ENCODE measurements around the gene EPHB2. TPM values are rescaled to one million over a fixed set of nuclear protein-coding genes. Genes with fewer than 3 reads are reported as not detected.
A peak's percentile ranks its signal among the peaks of the same experiment; 100 is the strongest.

Gene EPHB2
- polyA plus RNA-seq, 2 of the 4 experiments (the other 2 are of a cell fraction) = 13.0 to 35.3 TPM

DNA sequence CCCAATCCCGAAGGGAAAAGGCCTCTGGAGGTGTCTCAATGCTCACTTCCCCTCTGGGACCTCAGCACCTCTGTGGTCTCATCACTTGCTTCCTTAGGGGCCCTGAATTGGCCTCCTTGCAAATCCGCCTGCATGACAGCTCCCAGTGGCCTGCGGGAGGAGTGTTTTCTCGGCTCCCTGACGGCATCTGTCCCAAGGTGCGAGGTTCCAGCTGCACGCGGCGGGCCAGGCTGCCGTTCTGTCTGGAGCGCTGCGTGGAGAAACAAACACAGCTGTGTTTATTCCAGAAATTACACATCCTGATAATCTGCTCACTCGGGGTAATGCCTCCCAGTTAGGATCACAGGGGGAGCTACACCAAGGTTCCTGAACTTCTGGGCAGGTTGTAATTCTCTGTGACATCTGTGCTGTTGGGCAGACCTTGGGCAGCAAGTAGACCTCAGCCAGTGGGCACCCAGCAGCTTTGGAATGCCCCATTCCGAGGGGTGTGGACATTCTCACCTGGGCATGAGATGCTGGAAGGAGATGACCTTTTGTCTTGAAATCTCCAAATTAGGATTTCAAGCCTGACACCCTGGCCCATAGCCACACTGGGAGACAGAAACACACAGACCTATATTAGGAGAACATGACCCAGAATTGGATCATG is 18.2 kb downstream of the EPHB2 start:
- Histone ChIP-seq H3K4me1 (peaks cover 2% of the 10 kb centered on the region; the same call in 1 of the 3 replicates), H3K4me3 (no peak overlapping the region), H3K27ac (peak overlapping the region in 1 of 2 experiments; percentile 13; a peak in 1 of 6 replicates), H3K4me2 (no peak overlapping the region), H3K9me3 (no peaks in the 10 kb centered on the region)
- FAIRE-seq (no peak), DNase-seq (ENCODE audit: low read depth in 1 of 2, low spot score in 1 of 2) (no peak), ATAC-seq (no peak; a peak in 1 of 6 replicates)
- ChIA-PET CTCF (interaction anchor here (1.2 to 6.2 kb wide), 3 partner anchors 13 to 25 kb away, joined by 3 to 37 read pairs (median 8); no protein-coding TSS in a partner anchor), POLR2A (no interaction called here)
- WGBS (ENCODE audit: missing lambda C conversion rate) = 90% methylated on average over 9 of the region's 14 CpGs
- TF ChIP-seq BHLHE40 (IDR thresholded peaks at IDR 0.05; ENCODE audit: low read depth, low read length) = no peak
- TF ChIP-seq HEYL (CRISPR knock-in tag; IDR thresholded peaks at IDR 0.05) = no peak
- TF ChIP-seq, protein P1, sequence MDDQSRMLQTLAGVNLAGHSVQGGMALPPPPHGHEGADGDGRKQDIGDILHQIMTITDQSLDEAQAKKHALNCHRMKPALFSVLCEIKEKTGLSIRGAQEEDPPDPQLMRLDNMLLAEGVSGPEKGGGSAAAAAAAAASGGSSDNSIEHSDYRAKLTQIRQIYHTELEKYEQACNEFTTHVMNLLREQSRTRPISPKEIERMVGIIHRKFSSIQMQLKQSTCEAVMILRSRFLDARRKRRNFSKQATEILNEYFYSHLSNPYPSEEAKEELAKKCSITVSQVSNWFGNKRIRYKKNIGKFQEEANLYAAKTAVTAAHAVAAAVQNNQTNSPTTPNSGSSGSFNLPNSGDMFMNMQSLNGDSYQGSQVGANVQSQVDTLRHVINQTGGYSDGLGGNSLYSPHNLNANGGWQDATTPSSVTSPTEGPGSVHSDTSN (IDR thresholded peaks at IDR 0.05) = no peak
- TF ChIP-seq CEBPB (IDR thresholded peaks at IDR 0.05) = no peak
- no peak for TF ChIP-seq PHF8 (IDR thresholded peaks at IDR 0.05; ENCODE audit: borderline replicate concordance, low read depth)
- TF ChIP-seq, protein P2, sequence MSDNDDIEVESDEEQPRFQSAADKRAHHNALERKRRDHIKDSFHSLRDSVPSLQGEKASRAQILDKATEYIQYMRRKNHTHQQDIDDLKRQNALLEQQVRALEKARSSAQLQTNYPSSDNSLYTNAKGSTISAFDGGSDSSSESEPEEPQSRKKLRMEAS (IDR thresholded peaks at IDR 0.05) = no peak
- TF ChIP-seq, protein P3, sequence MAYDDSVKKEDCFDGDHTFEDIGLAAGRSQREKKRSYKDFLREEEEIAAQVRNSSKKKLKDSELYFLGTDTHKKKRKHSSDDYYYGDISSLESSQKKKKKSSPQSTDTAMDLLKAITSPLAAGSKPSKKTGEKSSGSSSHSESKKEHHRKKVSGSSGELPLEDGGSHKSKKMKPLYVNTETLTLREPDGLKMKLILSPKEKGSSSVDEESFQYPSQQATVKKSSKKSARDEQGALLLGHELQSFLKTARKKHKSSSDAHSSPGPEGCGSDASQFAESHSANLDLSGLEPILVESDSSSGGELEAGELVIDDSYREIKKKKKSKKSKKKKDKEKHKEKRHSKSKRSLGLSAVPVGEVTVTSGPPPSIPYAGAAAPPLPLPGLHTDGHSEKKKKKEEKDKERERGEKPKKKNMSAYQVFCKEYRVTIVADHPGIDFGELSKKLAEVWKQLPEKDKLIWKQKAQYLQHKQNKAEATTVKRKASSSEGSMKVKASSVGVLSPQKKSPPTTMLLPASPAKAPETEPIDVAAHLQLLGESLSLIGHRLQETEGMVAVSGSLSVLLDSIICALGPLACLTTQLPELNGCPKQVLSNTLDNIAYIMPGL (CRISPR knock-in tag; IDR thresholded peaks at IDR 0.05; ENCODE audit: borderline replicate concordance) = no peak

DNA sequence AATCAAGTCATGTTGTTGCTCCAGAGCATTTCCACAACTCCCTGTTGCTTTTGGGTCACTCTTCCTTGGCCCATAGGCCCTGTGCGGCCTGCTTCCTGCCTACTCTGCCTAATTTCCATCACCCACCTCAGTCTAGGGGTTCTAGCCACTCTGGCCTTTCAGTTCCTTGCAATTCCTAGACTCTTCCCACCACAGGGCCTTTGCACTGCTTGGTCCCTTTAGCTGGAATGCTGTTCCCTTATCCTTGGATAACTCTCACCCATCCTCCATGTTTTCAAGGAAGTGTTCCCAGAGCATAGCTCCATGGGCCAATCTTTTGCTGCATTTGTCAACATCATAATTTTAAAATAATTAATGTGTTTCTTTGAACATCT is 18.7 kb downstream of the EPHB2 start:
- Histone ChIP-seq H3K27ac (no peak overlapping the region; a peak in 1 of 6 replicates), H3K4me1 (peaks cover 7% of the 10 kb centered on the region; the same call in 1 of the 3 replicates), H3K9me3 (no peaks in the 10 kb centered on the region), H3K4me2 (no peak overlapping the region), H3K4me3 (no peak overlapping the region)
- DNase-seq (ENCODE audit: low read depth in 1 of 2, low spot score in 1 of 2) (no peak), ATAC-seq (no peak), FAIRE-seq (no peak)
- ChIA-PET POLR2A (no interaction called here), CTCF (interaction anchor here (0.9 to 6.2 kb wide), 6 partner anchors 14 to 133 kb away, joined by 3 to 37 read pairs (median 4); no protein-coding TSS in a partner anchor)
- TF ChIP-seq, protein P4, sequence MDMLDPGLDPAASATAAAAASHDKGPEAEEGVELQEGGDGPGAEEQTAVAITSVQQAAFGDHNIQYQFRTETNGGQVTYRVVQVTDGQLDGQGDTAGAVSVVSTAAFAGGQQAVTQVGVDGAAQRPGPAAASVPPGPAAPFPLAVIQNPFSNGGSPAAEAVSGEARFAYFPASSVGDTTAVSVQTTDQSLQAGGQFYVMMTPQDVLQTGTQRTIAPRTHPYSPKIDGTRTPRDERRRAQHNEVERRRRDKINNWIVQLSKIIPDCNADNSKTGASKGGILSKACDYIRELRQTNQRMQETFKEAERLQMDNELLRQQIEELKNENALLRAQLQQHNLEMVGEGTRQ (IDR thresholded peaks at IDR 0.05) = no peak
- TF ChIP-seq SREBF2 (IDR thresholded peaks at IDR 0.05) = no peak
- WGBS (ENCODE audit: missing lambda C conversion rate) = 92% methylated on average over 1 of the region's 1 CpG

DNA sequence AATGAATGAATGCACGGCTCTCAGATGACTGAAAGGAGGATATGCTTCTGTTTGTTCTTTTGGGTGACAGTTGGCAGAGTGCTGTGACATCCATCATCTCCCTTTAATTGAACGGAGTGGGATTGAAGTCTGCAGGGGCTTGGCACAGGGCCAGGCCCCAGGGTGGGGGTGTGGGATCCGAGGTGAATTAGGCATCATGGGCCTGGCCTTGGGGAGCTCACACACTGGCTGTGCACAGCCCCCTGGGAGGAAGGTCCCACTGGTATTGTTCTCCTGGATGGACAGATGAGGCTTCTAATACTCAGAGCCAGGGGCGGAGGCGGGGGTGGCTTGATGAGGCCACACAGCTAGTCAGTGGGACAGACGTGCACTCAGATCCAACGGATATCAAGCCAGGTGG is 19.3 kb downstream of the EPHB2 start:
- no peak for ATAC-seq
- Histone ChIP-seq H3K4me1 (peaks cover 12% of the 10 kb centered on the region), H3K4me3 (no peak overlapping the region), H3K4me2 (no peak overlapping the region), H3K27ac (peak overlapping the region in 1 of 2 experiments; percentile 21; a peak in 1 of 6 replicates), H3K9me3 (no peaks in the 10 kb centered on the region)
- CTCF ChIA-PET = interaction anchor here (0.8 to 6.2 kb wide), 5 partner anchors 14 to 132 kb away, joined by 3 to 37 read pairs (median 3); no protein-coding TSS in a partner anchor
- no peak for FAIRE-seq
- POLR2A ChIA-PET = no interaction called here
- TF ChIP-seq, protein P1 (IDR thresholded peaks at IDR 0.05) = no peak
- TF ChIP-seq RNF2 (IDR thresholded peaks at IDR 0.05; ENCODE audit: borderline replicate concordance, low read depth) (no peak), HOXB5 (CRISPR knock-in tag; IDR thresholded peaks at IDR 0.05) (no peak), CEBPB (IDR thresholded peaks at IDR 0.05) (no peak), FOSB (CRISPR knock-in tag; IDR thresholded peaks at IDR 0.05) (no peak), SMC3 (IDR thresholded peaks at IDR 0.05) (no peak), CBX8 (IDR thresholded peaks at IDR 0.05) (no peak)
- TF ChIP-seq, protein P5, sequence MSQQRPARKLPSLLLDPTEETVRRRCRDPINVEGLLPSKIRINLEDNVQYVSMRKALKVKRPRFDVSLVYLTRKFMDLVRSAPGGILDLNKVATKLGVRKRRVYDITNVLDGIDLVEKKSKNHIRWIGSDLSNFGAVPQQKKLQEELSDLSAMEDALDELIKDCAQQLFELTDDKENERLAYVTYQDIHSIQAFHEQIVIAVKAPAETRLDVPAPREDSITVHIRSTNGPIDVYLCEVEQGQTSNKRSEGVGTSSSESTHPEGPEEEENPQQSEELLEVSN (IDR thresholded peaks at IDR 0.05; ENCODE audit: borderline replicate concordance, low read depth) = no peak
- 83% methylated on average over 5 of the region's 7 CpGs for WGBS (ENCODE audit: missing lambda C conversion rate)
- DNase-seq (ENCODE audit: low read depth in 1 of 2, low spot score in 1 of 2) = no peak
